ENCODE data around the gene DDR2. TPM values are rescaled to one million over a fixed set of nuclear protein-coding genes. Genes with fewer than 3 reads are reported as not detected.

DDR2 gene
- total RNA-seq, 4 donors from 2014 or later, result 76.5 to 120 (median 103) TPM

DNA sequence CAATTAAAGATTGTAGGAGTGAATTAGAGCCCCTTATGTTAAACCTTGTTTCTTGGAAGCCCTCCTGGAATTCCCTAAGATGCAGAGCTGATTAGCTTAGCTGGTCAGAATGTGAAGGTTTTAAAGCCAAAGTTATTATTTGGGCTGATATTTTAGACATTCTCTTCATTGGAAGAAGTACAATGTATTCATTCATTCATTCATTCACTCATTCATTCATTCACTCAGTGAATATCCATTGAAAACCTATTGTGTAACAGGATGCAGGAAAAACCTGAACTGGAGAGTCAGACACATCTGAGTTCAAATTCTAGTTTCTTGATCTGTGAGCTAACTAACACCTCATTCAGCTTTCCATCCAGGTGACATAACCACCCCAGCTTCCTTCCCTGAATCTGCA, 29.7 kb downstream of the DDR2 start:
- TF ChIP-seq EP300 (IDR thresholded peaks at IDR 0.05) (no peak), CTCF (IDR thresholded peaks at IDR 0.05) (no peak), POLR2A (IDR thresholded peaks at IDR 0.05) (no peak)
- peaks cover 0 to 21% (median 0%) of the 10 kb centered on the region in 3 donors for H3K36me3 ChIP-seq
- no peaks in the 10 kb centered on the region for H3K9me3 ChIP-seq
- H3K27ac ChIP-seq, result no peak overlapping the region
- H3K27me3 ChIP-seq, result no peaks in the 10 kb centered on the region
- peaks cover 0 to 13% (median 3%) of the 10 kb centered on the region in 4 donors for H3K4me1 ChIP-seq
- no peak overlapping the region for H3K4me3 ChIP-seq
- no peak for DNase-seq (ENCODE audit: low spot score in 2 of 2)

DNA sequence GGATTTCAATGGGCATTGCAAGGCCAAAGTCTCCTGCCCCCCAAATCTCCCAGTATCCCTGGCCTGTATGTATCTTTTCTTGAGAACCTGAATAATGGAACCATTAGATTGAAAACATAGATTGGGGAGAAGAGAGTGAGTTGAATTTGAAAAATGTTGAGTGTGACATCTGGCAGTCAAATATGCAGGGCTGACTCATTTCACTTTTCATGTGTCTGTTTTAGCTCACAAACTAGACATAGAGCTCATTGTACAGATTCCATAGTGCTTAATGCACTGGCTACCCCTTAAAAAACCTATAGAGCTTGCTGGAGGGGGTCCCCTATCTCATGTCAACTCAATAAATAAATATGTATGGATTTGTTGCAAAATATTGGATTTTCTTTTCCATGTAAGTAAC, 30.8 kb downstream of the DDR2 start:
- no peaks in the 10 kb centered on the region for H3K9me3 ChIP-seq
- DNase-seq (ENCODE audit: low spot score in 2 of 2), result no peak
- TF ChIP-seq POLR2A (IDR thresholded peaks at IDR 0.05) (no peak), EP300 (IDR thresholded peaks at IDR 0.05) (no peak), CTCF (IDR thresholded peaks at IDR 0.05) (no peak)
- peaks cover 0 to 13% (median 3%) of the 10 kb centered on the region in 4 donors for H3K4me1 ChIP-seq
- no peak overlapping the region for H3K4me3 ChIP-seq
- no peaks in the 10 kb centered on the region for H3K27me3 ChIP-seq
- peak overlapping the region in 1 of 4 donors; percentile 23 for H3K27ac ChIP-seq
- H3K36me3 ChIP-seq, result peaks cover 0 to 10% (median 0%) of the 10 kb centered on the region in 3 donors

DNA sequence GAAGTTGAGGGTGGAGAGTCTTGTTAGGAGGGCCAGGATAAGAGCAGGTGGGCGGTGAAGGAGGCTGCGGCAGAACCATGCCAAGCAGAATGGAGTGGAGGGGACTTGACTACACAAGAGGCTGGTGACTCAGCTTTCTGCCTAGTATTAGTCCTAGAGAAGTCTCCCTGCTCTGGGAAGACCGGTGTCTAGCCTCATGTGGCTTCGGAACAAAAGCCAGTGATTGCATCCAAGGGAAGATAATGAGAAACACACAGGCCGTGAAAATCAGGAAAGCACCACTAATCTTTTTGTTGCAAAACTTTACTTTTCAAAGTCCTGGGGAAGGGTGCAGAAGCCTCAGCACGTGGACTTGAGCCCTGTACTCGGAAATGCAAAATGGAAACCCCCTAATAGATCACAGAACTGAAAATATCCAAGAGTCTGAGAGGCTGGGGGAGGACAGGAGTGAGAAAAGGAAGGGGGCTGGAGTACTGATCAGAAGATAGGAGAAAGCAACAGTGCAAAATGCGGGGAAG, 31.4 kb downstream of the DDR2 start:
- 46 to 55% methylated on average over 8 of the region's 8 CpGs for WGBS, 2 donors
- DNase-seq (ENCODE audit: low spot score in 2 of 2), result peak in 1 of 2 donors; percentile 45
- H3K36me3 ChIP-seq, result peaks cover 0 to 5% (median 0%) of the 10 kb centered on the region in 3 donors
- no peaks in the 10 kb centered on the region for H3K9me3 ChIP-seq
- peaks cover 0 to 13% (median 3%) of the 10 kb centered on the region in 4 donors for H3K4me1 ChIP-seq
- TF ChIP-seq CTCF (IDR thresholded peaks at IDR 0.05), result no peak
- TF ChIP-seq EP300 (IDR thresholded peaks at IDR 0.05), result peak in 1 of 2 donors; percentile 19
- H3K4me3 ChIP-seq, result no peak overlapping the region
- H3K27me3 ChIP-seq, result no peaks in the 10 kb centered on the region
- H3K27ac ChIP-seq, result peak overlapping the region in 1 of 4 donors; percentile 23

DNA sequence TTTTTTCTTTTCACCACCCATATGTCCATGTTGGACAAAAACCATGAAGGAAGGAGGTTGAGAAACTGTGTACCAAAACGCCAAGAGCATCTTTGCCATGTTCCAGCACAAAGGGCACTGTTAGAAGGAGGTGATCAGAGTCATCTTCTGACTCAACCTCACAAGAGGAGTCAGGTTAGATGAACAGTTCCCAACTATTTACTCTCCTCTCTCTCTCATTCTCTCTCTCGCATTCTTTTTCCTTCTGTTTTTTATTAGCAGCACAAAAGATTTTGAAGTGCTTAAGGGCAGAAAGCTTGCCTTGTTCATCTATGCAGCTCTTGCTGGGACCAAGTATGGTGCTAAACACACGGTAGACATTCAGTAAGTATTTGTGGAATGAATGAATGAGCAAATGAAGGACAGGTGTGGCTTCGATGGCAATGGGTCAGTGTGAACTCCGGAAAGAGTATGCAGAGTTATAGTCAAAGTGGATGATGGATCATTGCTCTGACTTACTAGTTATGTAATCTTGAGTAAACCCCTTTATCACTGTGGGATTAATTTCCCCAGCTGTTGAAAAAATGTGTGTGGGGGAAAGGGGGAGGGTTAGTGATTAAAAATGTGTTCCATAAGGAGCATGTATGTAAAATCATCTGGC, 33.9 kb downstream of the DDR2 start:
- TF ChIP-seq EP300 (IDR thresholded peaks at IDR 0.05), result no peak
- no peak for TF ChIP-seq POLR2A (IDR thresholded peaks at IDR 0.05)
- no peak for TF ChIP-seq CTCF (IDR thresholded peaks at IDR 0.05)
- no peak for DNase-seq (ENCODE audit: low spot score in 2 of 2)
- H3K27ac ChIP-seq, result no peak overlapping the region
- H3K27me3 ChIP-seq, result no peaks in the 10 kb centered on the region
- H3K4me1 ChIP-seq, result peaks cover 0 to 13% (median 3%) of the 10 kb centered on the region in 4 donors
- no peaks in the 10 kb centered on the region for H3K36me3 ChIP-seq
- H3K4me3 ChIP-seq, result no peak overlapping the region
- WGBS, 2 donors, result 74% methylated on average over 5 of the region's 5 CpGs
- no peaks in the 10 kb centered on the region for H3K9me3 ChIP-seq

GRCh38 chr1:162667381-162668080, 35.3 kb downstream of the DDR2 start:
- no peak for TF ChIP-seq EP300 (IDR thresholded peaks at IDR 0.05)
- no peak for TF ChIP-seq POLR2A (IDR thresholded peaks at IDR 0.05)
- TF ChIP-seq CTCF (IDR thresholded peaks at IDR 0.05), result no peak
- Histone ChIP-seq H3K4me3 (no peak overlapping the region), H3K9me3 (no peaks in the 10 kb centered on the region), H3K27me3 (no peaks in the 10 kb centered on the region), H3K36me3 (no peaks in the 10 kb centered on the region), H3K27ac (no peak overlapping the region), H3K4me1 (peaks cover 0 to 20% (median 3%) of the 10 kb centered on the region in 4 donors)
- no peak for DNase-seq (ENCODE audit: low spot score in 2 of 2)
- 23 to 24% methylated on average over 2 of the region's 2 CpGs for WGBS, 2 donors
